ENCODE measurements around the gene DTX1.

The DTX1 gene

DNA sequence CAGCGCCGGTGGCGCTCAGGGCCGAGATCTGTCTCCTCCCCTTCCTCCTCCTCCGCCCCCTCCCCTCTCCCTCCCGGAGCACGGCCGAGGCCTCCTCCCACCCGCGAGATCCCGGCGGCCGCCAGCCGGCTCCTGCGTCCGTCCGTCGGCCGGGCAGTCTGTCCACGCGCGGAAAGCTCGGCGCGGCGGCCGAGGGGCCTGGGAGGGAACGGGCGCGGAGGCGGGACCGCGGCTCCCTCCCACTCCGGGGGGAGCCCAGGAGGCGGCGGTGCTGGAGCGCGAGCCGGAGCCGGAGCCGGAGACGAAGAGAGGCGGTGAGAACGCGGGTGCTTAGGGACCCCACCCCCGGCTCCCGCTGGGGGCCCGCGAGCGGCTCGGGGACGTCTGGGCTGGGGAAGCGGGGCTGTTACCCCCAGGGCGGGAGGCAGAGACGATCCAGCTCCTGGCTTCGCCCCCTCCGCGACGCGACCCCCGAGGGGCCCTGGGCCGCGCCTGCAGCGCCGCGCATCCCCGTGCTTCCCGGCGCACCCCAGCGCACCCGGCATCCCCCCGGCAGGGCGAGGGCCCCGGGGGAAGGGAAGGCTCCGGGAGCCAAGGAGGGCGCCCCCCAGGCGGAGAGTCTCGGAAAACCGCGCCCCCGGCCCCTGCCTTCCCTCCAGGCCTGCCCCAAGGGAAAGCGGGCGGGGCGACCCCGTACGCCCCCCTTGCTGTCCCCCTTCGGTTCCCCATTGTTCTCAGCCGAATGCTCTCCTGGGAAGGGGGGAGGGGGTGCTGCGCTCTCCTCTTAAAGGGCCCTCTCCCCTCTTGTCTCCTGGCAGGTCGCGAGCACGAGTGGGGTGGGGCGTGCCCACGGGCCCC is at the start of gene DTX1:
DTX1 (plus strand) TSS at position 100 of the 858 bp plus-strand sequence. CDS start 1,463 bp downstream, outside the sequence.
- DNase-seq (ENCODE audit: low read depth), result peak; percentile 10

- no peak for DNase-seq (ENCODE audit: low read depth)
Measured at GRCh38 chr12:113007166-113007565, 49.4 kb upstream of the DTX1 start.

DNA sequence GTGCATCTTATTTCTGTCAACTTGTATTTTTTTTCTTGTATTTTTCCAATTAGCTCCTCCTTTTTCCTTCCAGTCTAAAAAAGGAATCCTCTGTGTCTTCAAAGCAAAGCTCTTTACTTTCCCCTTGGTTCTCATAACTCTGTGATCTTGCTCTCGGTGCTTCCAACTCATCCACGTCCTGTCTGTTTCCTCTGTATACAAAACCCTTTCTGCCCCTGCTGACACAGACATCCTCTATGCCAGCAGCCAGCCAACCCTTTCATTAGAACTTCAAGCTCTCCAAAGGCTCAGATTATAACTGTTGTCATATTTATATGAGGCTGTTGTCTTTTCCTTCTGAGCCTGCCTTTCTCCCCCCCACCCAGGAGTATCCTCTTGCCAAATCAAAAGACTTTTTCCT is 45.8 kb upstream of the DTX1 start:
- no peak for DNase-seq (ENCODE audit: low read depth)

DNA sequence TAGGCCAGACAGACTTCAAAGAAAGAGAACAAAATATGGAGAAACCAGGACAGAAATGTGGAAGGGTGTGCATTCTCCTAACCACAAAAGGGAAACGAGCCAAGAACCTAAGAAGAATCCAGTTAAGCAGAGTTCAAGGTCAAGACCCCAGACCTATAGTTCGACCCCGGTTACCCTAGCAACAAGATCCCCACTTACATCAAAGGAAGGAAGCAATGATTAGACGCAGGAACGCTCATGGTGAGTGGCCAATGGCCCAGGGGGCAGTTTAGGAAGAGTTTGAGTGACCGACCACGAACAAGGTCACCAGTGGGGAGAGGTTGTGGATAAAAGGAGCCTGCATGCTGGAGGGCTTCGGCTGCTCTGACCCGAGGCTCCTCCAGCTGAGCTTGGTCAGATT is 42.0 kb upstream of the DTX1 start:
- DNase-seq (ENCODE audit: low read depth), result no peak

DNA sequence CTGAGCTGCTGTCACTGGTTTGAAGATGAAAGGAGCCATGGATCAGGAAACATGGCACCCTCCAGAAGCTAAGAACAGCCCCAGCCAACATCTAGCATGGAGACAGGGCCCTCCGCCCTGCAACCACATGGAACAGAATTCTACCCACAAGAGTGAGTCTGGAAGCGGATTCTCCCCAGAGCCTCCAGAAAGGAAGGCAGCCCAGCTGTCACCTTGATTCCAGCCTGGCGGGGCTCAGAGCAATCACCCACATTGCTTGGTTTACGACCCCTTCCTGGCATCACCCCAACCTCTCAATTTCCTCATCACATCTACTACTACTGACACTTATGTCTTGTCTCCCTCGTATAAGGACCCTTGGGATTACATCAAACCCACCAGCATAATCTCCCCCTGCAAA is 39.7 kb upstream of the DTX1 start:
- no peak for DNase-seq (ENCODE audit: low read depth)

- no peak for DNase-seq (ENCODE audit: low read depth)
Measured at GRCh38 chr12:113019025-113019424, 37.5 kb upstream of the DTX1 start.

- no peak for DNase-seq (ENCODE audit: low read depth)
Measured at GRCh38 chr12:113021500-113021899, 35.0 kb upstream of the DTX1 start.

DNA sequence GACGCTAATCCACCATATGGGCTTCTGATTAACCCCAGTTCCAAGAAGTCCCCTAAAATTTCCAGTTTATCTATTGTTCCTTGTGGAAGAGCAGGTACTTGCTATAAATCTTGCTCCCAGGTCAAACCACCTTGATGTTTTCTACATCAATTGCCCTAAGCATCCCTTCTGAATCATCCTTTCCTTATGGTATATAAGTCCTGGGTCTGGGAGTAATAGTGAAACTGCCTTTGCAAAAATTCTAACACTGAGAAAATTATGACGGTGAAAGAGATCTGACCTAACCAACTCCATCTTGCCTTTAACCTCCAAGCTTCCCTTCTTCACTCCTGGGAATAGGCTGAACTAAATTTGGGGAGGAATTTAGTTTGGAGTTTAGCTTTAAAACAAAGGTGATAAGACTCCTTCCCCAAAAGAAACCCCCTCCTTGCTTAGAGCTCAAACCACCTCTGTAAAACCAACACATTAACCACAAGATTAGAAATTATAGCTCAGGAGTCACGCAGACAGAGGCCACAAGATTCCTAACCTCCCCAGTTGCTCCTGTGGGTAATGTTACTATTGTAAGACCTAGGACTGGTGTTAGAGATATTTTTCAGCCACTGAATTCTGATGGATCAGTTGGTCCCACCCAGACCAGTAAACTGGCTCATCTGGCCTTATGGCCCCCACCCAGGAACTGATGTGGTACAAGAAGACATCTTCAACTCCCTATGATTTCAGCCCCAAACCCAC is 33.8 kb upstream of the DTX1 start:
- DNase-seq (ENCODE audit: low read depth), result no peak

GRCh38 chr12:113027726-113028125 is 28.8 kb upstream of the DTX1 start:
- DNase-seq (ENCODE audit: low read depth), result no peak

- no peak for DNase-seq (ENCODE audit: low read depth)
Measured at GRCh38 chr12:113030875-113031525, 25.5 kb upstream of the DTX1 start.

GRCh38 chr12:113039911-113040445 is 16.6 kb upstream of the DTX1 start:
- DNase-seq (ENCODE audit: low read depth), result no peak

DNA sequence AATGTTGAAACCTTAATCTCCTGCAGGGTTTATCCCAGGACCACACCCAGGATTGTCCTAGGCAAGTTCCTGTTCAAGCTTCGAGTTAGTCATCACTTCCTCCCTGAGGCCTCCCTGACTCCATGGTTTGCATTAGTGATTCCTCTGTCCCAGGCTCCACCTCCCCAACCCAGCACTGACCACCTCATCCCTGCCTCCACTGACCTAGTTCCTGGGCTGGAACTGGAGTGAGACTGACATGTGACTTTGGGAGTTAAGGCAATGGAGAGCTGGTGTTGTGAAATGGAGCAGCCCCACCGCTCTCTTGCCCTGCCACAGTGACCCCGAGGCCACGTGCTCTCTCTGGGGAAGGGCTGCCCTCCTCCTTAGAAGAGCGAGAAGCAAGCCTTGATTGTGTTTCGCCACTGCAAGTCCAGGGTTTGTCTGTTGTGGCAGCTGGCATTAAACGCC is 15.8 kb upstream of the DTX1 start:
- no peak for DNase-seq (ENCODE audit: low read depth)

GRCh38 chr12:113041560-113041959 is 15.0 kb upstream of the DTX1 start:
- DNase-seq (ENCODE audit: low read depth), result no peak

DNA sequence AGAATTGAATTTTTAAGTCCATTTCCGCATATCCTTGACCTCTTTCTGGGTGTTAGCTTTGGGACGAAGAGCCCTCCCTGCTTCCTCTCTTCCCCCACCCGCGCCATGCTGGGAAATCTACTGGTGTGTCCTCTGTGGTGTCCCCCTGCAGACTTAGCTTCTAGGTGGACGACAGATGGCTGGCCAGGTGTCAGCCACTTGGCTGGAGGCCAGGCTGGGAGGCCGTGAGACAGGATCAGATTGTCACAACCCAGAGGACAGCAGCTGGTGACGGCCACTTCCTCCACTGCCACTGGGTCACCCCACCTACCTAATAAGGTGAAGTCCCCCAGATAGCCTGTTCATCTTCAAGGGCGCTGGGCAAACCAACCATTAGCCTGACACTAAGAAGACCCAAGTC is 13.3 kb upstream of the DTX1 start:
- DNase-seq (ENCODE audit: low read depth), result no peak

DNA sequence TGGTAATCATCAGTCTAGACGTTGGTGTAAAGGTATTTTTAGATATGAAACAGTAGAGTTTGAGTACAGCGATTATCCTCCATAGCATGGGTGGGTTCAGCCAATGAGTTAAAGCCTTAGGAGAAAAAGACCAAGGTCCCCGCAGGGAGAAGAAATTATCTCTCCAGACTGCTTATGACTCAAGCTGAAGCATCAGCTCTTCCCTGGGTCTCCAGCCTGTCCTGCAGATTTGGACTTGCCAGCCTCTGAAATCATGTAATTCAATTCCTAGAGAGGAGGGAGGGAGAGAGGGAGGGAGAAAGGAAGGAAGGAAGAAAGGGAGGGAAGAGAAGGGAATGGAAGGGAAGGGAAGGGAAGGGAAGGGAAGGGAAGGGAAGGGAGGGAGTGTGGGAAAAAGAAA is 12.0 kb upstream of the DTX1 start:
- no peak for DNase-seq (ENCODE audit: low read depth)

- DNase-seq (ENCODE audit: low read depth), result peak; percentile 17
Measured at GRCh38 chr12:113048716-113049127, 7.8 kb upstream of the DTX1 start.

DNA sequence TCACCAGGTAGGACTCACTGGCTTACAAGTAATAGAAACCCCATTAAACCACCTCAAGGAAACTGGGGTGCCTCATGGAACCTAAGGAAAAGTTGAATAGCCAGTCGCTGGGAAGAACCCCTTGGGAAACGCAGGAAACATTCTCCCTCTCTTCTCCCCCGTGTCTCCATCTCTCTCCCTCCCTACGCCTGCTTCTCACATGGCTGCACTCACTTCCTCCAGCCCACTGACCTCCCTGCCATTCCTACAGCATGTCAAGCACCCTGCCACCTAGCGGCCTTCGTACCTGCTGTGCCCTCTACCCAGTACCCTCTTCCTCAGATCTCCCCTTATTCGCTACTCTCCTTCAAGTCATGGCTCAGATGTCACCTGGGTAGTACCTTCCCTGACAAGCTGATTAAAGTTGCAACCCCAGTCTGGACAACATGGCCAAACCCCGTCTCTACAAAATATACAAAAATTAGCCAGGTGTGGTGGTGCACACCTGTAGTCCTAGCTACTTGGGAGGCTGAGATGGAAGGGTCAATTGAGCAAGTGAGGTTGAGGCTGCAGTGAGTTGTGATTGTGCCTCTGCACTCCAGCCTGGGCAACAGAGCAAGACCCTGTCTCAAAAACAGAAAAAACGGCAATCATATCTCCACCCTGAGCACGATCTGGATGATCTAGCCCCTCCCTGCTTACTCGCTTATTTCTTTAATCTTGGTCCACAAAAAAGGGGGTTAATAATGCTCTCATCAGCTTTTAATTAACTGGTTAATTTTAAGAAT is 6.4 kb upstream of the DTX1 start:
- DNase-seq (ENCODE audit: low read depth), result no peak

GRCh38 chr12:113050795-113051194 is 5.7 kb upstream of the DTX1 start:
- no peak for DNase-seq (ENCODE audit: low read depth)

DNA sequence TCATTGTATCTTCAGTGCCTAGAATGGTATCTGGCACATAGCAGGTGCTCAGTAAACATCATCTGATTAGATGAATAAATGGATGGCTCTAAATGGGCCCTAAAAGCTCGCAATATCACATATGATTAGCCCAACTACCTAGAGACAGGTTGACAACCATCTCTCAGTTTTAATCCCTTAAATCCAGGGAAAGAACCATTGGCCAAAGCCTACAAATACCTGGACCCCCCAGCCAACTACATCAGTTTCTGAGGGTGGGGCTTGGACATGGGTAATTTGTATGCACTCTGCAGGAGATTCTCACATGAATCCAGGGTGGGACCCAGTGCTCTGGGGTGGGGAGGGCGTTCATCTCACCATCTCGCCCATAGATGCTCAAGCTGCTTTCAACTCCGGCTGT is 4.8 kb upstream of the DTX1 start:
- no peak for DNase-seq (ENCODE audit: low read depth)

- no peak for DNase-seq (ENCODE audit: low read depth)
Measured at GRCh38 chr12:113052326-113052725, 4.2 kb upstream of the DTX1 start.

GRCh38 chr12:113054948-113055486 is 1.5 kb upstream of the DTX1 start:
- DNase-seq (ENCODE audit: low read depth), result no peak

Measured in stimulated activated CD8-positive, alpha-beta memory T cell treated with anti-CD3 and anti-CD28 coated beads, Interleukin-12 subunit alpha, Interleukin-12 subunit beta, amount 100 ng/mL, for 4 hours (primary cell).